HEK293 (cell line): Measurements from ENCODE around the gene SLC6A9.

Experiments used
- EGR2 ChIP-seq: fragments of 450-650 bp; formaldehyde crosslinking; IDR thresholded peaks from 2 replicates; pipeline ENCODE4 v1.5.1; 2016; ENCODE audit warnings: low read depth, missing biosample characterization, missing genetic modification characterization
- GLI4 ChIP-seq: fragments of 450-650 bp; formaldehyde crosslinking; IDR thresholded peaks from 2 replicates; pipeline ENCODE4 v1.5.1; 2016; ENCODE audit warnings: missing biosample characterization, missing genetic modification characterization
- HOXD13 ChIP-seq: sonication (generic); formaldehyde crosslinking; IDR thresholded peaks from 2 replicates; pipeline ENCODE4 v1.8.0; 2022; ENCODE audit warnings: missing genetic modification reagents, borderline replicate concordance
- KLF8 ChIP-seq: fragments of 450-650 bp; formaldehyde crosslinking; IDR thresholded peaks from 2 replicates; pipeline ENCODE4 v1.5.1; 2016; ENCODE audit warnings: missing biosample characterization, missing genetic modification characterization
- MYNN ChIP-seq: fragments of 450-650 bp; formaldehyde crosslinking; IDR thresholded peaks from 2 replicates; pipeline ENCODE4 v1.5.1; 2016; ENCODE audit warnings: missing biosample characterization, missing genetic modification characterization, borderline replicate concordance
- SP7 ChIP-seq: fragments of 450-650 bp; formaldehyde crosslinking; IDR thresholded peaks from 2 replicates; pipeline ENCODE4 v1.5.1; 2016; ENCODE audit warnings: missing biosample characterization, missing genetic modification characterization
- ZBTB6 ChIP-seq: fragments of 450-650 bp; formaldehyde crosslinking; IDR thresholded peaks from 2 replicates; pipeline ENCODE4 v1.5.1; 2017; ENCODE audit warnings: missing biosample characterization, missing genetic modification characterization
- ZIC2 ChIP-seq: fragments of 450-650 bp; formaldehyde crosslinking; IDR thresholded peaks from 2 replicates; pipeline ENCODE4 v1.5.1; 2016; ENCODE audit warnings: missing biosample characterization, missing genetic modification characterization
- ZNF121 ChIP-seq: fragments of 450-650 bp; formaldehyde crosslinking; IDR thresholded peaks from 2 replicates; pipeline ENCODE4 v1.5.1; 2016; ENCODE audit warnings: missing biosample characterization, missing genetic modification characterization
- ZNF169 ChIP-seq: fragments of 450-650 bp; formaldehyde crosslinking; IDR thresholded peaks from 2 replicates; pipeline ENCODE4 v1.5.1; 2016; ENCODE audit warnings: missing biosample characterization, missing genetic modification characterization
- ZNF174 ChIP-seq: fragments of 450-650 bp; formaldehyde crosslinking; IDR thresholded peaks from 2 replicates; pipeline ENCODE4 v1.5.0; 2017; ENCODE audit warnings: missing biosample characterization, mild to moderate bottlenecking, missing genetic modification characterization
- ZNF248 ChIP-seq: fragments of 450-650 bp; formaldehyde crosslinking; IDR thresholded peaks from 2 replicates; pipeline ENCODE4 v1.5.1; 2017; ENCODE audit warnings: missing biosample characterization, missing genetic modification characterization
- ZNF266 ChIP-seq: fragments of 450-650 bp; formaldehyde crosslinking; IDR thresholded peaks from 2 replicates; pipeline ENCODE4 v1.5.1; 2016; ENCODE audit warnings: missing biosample characterization, missing genetic modification characterization, low read depth
- ZNF416 ChIP-seq: fragments of 450-650 bp; formaldehyde crosslinking; IDR thresholded peaks from 2 replicates; pipeline ENCODE4 v1.5.1; 2016; ENCODE audit warnings: missing biosample characterization, missing genetic modification characterization
- ZNF513 ChIP-seq: fragments of 450-650 bp; IDR thresholded peaks from 2 replicates; pipeline ENCODE4 v1.5.1; 2018; ENCODE audit warnings: missing biosample characterization, missing genetic modification characterization
- ZNF518A ChIP-seq: fragments of 450-650 bp; formaldehyde crosslinking; conservative IDR thresholded peaks from 2 replicates; pipeline ENCODE4 v1.5.1; 2016; ENCODE audit warnings: low read depth, missing biosample characterization, missing genetic modification characterization
- ZNF529 ChIP-seq: fragments of 450-650 bp; formaldehyde crosslinking; IDR thresholded peaks from 2 replicates; pipeline ENCODE4 v1.5.1; 2017; ENCODE audit warnings: missing genetic modification characterization, missing biosample characterization; ENCODE audit not compliant: insufficient replicate concordance
- ZNF530 ChIP-seq: fragments of 450-650 bp; formaldehyde crosslinking; IDR thresholded peaks from 2 replicates; pipeline ENCODE4 v1.5.1; 2016; ENCODE audit warnings: low read depth, missing biosample characterization, missing genetic modification characterization
- ZNF626 ChIP-seq: fragments of 450-650 bp; sonication (Bioruptor Pico); formaldehyde crosslinking; IDR thresholded peaks from 2 replicates; pipeline ENCODE4 v1.5.1; 2018; ENCODE audit warnings: missing biosample characterization, missing genetic modification characterization, inconsistent platforms
- ZNF639 ChIP-seq: fragments of 450-650 bp; formaldehyde crosslinking; IDR thresholded peaks from 2 replicates; pipeline ENCODE4 v1.5.1; 2016; ENCODE audit warnings: missing biosample characterization, missing genetic modification characterization
- TF ChIP-seq, protein P1 (sequence below): fragments of 450-650 bp; formaldehyde crosslinking; IDR thresholded peaks from 2 replicates; pipeline ENCODE4 v1.5.1; 2016; ENCODE audit warnings: missing biosample characterization, missing genetic modification characterization
- TF ChIP-seq, protein P2 (sequence below): fragments of 450-650 bp; formaldehyde crosslinking; IDR thresholded peaks from 2 replicates; pipeline ENCODE4 v1.5.1; 2016; ENCODE audit warnings: missing biosample characterization, missing genetic modification characterization
- TF ChIP-seq, protein P3 (sequence below): fragments of 450-650 bp; formaldehyde crosslinking; IDR thresholded peaks from 2 replicates; pipeline ENCODE4 v1.5.1; 2016; ENCODE audit warnings: missing biosample characterization, missing genetic modification characterization
- TF ChIP-seq, protein P4 (sequence below): fragments of 450-650 bp; formaldehyde crosslinking; IDR thresholded peaks from 2 replicates; pipeline ENCODE4 v1.5.1; 2016; ENCODE audit warnings: missing biosample characterization, missing genetic modification characterization

SLC6A9 gene

DNA sequence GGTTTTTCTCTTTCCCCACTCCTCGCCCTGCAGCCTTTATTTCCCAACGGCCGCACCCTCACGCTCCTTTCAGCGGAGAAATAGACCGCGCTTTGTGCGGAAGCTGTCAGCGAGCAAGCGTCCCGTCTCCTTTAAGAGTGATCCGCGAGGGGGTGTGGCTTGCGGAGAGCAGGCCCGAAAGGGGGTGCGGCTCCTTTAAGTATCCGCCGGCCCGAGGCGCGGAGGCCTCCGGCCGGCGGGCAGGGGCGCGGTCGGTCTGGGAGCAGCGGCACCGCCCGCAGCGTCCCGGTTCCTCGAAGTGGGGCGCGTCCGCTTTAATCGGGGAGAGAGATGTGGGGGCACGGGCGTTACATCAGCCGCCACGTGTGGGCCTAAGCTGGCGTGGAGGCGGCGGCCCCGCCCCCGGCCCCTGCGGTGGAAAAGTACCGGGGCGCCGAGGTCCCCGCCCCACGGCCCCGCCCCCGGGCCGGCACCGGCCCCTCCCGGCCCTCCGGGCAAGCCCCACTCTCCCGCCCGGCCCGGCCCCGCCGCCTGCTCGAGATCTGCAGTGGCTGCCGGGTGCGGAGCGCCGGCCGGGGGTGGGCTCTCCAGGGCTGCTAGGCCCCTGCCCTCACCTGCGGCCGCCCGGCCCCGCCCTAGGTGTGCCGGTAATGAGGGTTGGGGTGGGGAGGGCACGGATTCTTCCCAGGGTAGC is 1.2 kb downstream of the SLC6A9 start (continued):
- TF ChIP-seq, protein P1, sequence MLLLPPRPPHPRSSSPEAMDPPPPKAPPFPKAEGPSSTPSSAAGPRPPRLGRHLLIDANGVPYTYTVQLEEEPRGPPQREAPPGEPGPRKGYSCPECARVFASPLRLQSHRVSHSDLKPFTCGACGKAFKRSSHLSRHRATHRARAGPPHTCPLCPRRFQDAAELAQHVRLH = no peak; the same call in 1 of the 2 replicates
- TF ChIP-seq ZNF416 (tag by site-specific recombination) (no peak), ZNF248 (tag by site-specific recombination) (no peak), ZNF518A (no peak), ZNF530 (tag by site-specific recombination) (no peak), ZNF169 (tag by site-specific recombination) (no peak), ZNF513 (tag by site-specific recombination) (no peak), ZNF639 (tag by site-specific recombination) (no peak), ZNF174 (tag by site-specific recombination) (no peak), ZBTB6 (no peak), EGR2 (peak; percentile 68), KLF8 (peak; percentile 71), ZIC2 (tag by site-specific recombination) (no peak), ZNF121 (tag by site-specific recombination) (no peak), ZNF266 (tag by site-specific recombination) (no peak), MYNN (tag by site-specific recombination) (no peak), GLI4 (tag by site-specific recombination) (no peak), SP7 (tag by site-specific recombination) (peak; percentile 7; the same call in 1 of the 2 replicates), HOXD13 (CRISPR knock-in tag) (peak; percentile 58; the same call in 1 of the 2 replicates), ZNF529 (no peak), ZNF626 (tag by site-specific recombination) (no peak)
- TF ChIP-seq, protein P2, sequence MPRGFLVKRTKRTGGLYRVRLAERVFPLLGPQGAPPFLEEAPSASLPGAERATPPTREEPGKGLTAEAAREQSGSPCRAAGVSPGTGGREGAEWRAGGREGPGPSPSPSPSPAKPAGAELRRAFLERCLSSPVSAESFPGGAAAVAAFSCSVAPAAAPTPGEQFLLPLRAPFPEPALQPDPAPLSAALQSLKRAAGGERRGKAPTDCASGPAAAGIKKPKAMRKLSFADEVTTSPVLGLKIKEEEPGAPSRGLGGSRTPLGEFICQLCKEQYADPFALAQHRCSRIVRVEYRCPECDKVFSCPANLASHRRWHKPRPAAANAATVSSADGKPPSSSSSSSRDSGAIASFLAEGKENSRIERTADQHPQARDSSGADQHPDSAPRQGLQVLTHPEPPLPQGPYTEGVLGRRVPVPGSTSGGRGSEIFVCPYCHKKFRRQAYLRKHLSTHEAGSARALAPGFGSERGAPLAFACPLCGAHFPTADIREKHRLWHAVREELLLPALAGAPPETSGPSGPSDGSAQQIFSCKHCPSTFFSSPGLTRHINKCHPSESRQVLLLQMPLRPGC (tag by site-specific recombination) = no peak
- TF ChIP-seq, protein P3, sequence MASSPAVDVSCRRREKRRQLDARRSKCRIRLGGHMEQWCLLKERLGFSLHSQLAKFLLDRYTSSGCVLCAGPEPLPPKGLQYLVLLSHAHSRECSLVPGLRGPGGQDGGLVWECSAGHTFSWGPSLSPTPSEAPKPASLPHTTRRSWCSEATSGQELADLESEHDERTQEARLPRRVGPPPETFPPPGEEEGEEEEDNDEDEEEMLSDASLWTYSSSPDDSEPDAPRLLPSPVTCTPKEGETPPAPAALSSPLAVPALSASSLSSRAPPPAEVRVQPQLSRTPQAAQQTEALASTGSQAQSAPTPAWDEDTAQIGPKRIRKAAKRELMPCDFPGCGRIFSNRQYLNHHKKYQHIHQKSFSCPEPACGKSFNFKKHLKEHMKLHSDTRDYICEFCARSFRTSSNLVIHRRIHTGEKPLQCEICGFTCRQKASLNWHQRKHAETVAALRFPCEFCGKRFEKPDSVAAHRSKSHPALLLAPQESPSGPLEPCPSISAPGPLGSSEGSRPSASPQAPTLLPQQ (tag by site-specific recombination) = peak; percentile 90
- TF ChIP-seq, protein P4, sequence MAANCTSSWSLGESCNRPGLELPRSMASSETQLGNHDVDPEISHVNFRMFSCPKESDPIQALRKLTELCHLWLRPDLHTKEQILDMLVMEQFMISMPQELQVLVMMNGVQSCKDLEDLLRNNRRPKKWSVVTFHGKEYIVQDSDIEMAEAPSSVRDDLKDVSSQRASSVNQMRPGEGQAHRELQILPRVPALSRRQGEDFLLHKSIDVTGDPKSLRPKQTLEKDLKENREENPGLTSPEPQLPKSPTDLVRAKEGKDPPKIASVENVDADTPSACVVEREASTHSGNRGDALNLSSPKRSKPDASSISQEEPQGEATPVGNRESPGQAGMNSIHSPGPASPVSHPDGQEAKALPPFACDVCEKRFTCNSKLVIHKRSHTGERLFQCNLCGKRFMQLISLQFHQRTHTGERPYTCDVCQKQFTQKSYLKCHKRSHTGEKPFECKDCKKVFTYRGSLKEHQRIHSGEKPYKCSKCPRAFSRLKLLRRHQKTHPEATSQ (tag by site-specific recombination) = no peak
